Activated CD4-positive, alpha-beta T cell treated with anti-CD3 and anti-CD28 coated beads, Interleukin-2, Interleukin-4, amounts not matched to agents 100 ng/mL and 50 ng/mL, durations not matched to agents 16 hours and 8 hours (primary cell): ENCODE measurements around the gene CFTR.
"Not testable (repeated sequence)": the region's sequence is repeated elsewhere in the genome, so short reads cannot be mapped to it uniquely, and the experiment has no call there.

Experiments used
- DNase-seq: peaks from one replicate; pipeline ENCODE4 v3.0.0-alpha.2; 2020; ENCODE audit warnings: low spot score

Gene CFTR

DNA sequence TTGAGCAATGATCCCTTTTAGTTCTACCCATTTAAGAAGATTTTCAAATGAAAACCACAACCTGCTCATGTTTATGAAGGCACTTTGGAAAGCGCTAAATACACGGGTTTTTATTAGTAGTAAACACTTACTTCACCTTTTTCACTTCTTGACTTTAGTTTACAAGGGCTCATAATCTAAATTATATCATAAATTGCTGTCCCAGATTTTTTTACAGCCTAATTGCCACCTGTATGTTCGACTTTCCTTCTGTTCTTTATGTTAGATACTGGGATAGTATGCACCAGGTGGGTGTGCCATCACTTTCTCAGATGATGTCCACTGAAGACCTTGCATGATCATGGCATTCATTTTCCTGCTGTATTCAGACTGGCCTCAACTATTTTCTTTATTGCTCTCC, 22.5 kb downstream of the CFTR start:
- no peak for DNase-seq

DNA sequence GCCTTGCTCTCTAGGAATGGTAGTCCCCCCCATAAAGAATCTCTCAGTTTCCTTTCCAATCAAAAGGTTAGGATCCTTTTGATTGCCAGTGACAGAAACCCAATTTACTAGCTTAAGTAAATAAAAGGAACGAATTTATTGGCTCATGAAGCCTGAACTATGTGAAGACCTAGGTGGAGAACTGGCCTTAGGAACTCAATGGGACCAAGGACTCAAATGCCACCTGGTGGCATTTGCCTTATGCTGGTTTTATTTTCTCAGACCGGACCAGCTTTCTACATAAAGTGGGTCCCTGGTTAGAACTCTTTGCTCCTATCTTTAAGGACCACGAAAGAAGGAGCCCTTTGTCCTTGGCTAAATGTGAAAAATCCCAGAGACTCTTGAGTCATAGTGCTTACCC, 25.4 kb downstream of the CFTR start:
- DNase-seq = no peak

DNA sequence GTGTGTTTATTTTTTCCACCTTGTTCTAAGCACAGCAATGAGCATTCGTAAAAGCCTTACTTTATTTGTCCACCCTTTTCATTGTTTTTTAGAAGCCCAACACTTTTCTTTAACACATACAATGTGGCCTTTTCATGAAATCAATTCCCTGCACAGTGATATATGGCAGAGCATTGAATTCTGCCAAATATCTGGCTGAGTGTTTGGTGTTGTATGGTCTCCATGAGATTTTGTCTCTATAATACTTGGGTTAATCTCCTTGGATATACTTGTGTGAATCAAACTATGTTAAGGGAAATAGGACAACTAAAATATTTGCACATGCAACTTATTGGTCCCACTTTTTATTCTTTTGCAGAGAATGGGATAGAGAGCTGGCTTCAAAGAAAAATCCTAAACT, 28.9 kb downstream of the CFTR start:
- DNase-seq = no peak

DNA sequence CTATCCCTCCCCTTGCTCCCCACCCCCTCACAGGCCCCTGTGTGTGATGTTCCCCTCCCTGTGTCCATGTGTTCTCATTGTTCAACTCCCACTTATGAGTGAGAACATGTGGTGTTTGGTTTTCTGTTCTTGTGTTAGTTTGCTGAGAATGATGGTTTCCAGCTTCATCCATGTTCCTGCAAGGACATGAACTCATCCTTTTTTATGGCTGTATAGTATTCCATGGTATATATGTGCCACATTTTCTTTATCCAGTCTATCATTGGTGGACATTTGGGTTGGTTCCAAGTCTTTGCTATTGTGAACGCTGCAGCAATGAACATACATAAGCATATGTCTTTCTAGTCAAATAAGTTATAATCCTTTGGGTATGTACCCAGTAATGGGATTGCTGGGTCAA, 37.4 kb downstream of the CFTR start:
- not testable (repeated sequence) for DNase-seq

DNA sequence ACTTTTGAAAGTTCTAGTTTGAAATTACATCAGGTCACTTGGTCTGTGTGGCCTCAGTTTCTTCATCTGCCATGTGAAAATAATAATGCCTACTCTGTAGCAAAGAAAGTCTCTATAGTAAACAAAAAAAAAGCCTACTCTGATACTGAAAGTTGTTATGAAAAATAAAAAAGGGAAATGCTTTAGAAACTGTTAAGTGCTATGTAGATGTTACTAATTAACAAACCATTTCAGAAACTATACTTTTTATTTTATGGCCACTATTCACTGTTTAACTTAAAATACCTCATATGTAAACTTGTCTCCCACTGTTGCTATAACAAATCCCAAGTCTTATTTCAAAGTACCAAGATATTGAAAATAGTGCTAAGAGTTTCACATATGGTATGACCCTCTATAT, 50.6 kb downstream of the CFTR start:
- DNase-seq = no peak

DNA sequence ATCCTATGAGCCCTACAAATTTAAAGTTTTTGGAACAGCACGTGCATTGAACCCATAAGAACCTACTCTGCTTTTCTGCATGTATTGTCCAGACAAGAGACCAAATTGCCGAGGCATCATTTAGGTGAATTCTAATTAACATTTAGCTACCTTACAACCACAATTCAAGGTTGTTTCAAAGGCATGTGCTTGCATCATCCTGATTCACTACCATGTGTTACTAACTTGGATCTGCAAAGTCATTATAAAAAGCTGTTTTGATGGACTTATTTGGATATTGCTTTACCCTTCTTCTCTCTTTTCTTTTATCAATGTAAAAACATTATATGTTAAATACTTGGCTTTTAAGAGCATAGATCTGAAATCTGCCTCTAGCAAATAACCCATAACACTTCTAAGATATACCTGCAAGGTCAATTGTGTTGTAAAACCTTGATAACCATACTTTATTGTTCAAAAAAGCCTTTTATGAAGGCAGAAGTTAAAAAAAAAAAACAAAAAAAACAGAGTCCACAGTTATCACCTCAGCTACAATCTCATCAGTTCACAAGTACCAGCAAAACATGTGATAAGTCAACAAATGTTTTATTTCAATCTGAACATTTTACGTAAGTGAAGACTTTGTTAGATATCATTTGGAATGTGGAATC, 51.9 kb downstream of the CFTR start:
- no peak for DNase-seq

DNA sequence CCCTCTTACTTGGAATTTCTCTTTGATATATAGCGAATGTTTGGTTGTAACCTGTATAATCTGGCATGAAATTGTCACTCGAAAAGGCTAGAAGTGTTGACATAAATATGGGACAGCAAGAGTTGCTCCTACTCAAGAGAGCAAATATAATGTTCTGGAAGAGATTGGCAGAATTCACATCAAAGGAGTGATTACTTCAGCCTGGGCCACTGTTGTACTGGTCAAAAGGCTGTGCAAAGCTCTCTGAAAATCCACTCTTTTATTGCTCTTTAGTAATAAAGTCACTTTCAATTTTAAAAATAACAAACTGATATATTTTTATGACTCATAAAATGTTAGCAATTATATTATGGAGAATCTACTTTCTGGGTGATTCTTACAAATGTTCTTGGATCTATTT, 58.2 kb downstream of the CFTR start:
- no peak for DNase-seq

DNA sequence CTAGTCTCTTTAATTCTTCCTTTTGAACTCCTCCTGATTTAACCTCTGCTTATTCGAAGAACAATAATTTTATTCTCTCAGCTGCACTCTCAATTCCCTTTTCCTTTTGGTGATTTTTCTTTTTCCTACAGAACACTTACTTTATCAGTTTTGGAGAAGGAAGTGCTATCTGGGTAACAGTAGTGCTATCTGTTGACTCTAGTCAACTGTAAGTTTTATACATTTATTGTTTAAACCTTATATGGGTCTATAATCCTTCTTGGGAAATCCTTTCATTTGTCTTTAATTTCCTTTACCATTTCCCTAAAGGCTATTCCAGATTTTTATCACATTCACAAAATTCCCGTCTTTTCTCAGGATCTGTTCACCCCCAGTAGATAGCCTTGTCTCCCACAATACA, 64.2 kb downstream of the CFTR start:
- DNase-seq = no peak

DNA sequence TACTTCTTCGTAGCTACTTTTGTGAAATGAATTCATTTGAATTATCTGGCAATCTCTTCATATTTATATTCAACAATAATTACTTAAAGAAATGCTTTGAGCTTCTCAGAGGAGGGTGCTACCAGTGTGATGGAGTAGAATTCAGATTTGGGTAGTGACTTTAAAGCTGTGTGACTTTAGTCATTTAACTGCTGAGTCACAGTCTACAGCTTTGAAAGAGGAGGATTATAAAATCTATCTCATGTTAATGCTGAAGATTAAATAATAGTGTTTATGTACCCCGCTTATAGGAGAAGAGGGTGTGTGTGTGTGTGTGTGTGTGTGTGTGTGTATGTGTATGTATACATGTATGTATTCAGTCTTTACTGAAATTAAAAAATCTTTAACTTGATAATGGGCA, 68.2 kb downstream of the CFTR start:
- no peak for DNase-seq

DNA sequence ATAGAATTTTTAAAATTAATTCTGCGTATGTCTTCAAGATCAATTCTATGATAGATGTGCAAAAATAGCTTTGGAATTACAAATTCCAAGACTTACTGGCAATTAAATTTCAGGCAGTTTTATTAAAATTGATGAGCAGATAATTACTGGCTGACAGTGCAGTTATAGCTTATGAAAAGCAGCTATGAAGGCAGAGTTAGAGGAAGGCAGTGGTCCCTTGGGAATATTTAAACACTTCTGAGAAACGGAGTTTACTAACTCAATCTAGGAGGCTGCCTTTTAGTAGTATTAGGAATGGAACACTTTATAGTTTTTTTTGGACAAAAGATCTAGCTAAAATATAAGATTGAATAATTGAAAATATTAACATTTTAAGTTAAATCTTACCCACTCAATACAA, 70.8 kb downstream of the CFTR start:
- DNase-seq = no peak

DNA sequence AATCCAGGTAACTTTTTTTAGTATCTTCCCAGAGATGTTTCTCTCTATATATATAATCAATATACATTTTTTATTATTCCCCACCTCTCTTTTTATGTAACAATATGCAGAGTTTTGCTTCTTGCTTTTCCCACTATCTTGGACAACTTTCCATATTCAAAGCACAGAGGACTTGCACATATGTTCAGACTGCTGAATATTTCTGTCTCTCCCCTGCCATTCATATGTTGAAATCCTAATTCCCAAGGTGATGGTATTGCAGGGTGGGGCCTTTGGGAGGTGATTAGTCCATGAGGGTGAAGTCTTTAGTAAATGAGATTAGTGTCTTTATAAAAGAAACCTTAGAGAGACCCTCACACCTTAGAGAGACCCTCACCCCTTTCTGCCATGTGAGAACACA, 72.8 kb downstream of the CFTR start:
- DNase-seq = no peak

DNA sequence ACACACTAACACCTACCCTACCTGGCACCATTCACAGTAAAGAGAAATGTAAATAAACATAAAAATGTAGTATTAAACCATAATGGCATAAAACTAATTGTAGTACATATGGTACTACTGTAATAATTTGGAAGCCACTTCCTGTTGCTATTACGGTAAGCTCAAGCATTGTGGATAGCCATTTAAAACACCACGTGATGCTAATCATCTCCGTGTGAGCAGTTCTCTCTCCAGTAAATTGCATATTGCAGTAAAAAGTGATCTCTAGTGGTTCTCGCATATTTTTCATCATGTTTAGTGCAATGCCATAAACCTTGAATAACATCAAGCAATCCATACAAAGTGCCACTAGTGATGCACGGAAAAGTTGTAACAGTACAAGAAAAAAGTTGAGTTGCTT, 75.4 kb downstream of the CFTR start:
- DNase-seq = no peak

DNA sequence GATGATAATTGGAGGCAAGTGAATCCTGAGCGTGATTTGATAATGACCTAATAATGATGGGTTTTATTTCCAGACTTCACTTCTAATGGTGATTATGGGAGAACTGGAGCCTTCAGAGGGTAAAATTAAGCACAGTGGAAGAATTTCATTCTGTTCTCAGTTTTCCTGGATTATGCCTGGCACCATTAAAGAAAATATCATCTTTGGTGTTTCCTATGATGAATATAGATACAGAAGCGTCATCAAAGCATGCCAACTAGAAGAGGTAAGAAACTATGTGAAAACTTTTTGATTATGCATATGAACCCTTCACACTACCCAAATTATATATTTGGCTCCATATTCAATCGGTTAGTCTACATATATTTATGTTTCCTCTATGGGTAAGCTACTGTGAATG, 79.6 kb downstream of the CFTR start:
- no peak for DNase-seq

DNA sequence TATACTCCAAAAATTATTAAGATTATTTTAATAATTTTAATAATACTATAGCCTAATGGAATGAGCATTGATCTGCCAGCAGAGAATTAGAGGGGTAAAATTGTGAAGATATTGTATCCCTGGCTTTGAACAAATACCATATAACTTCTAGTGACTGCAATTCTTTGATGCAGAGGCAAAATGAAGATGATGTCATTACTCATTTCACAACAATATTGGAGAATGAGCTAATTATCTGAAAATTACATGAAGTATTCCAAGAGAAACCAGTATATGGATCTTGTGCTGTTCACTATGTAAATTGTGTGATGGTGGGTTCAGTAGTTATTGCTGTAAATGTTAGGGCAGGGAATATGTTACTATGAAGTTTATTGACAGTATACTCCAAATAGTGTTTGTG, 80.2 kb downstream of the CFTR start:
- DNase-seq = no peak

DNA sequence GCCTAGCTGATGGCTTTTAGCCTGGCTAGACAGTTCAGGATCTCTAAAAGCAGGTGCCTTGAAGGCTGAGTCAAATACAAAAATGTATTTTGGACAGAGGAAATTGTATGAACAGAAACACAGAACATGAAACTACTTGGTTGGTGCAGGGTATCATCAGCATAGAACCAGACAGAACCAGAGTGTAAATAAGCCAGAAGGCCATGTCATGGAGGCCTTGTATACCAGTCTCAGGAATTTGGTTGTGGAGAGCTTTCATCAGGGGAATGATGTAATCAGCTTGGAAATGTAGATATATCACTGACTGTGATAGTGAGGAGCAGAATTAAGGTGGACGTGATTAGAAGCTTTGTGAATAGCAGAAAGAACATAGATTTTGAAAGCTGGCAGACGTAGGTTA, 82.9 kb downstream of the CFTR start:
- no peak for DNase-seq

DNA sequence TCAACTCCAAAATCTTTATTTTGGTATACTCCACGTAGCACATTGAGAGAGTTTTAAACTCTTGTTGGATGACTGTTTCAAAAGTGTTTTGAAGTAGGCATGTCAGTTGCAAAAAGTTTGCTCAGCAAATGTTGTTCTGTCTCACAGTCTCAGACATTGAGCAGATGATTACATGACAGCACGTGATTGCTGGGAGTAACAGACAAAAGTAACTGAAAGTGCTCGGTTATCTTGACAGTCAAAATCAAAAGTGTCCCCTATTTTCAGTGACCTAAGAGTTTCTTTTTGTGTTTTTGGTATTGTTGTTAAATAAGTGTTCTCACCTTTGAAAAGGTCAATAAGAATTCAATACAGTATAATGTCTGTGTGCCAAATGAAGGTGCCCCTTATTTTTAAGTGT, 84.3 kb downstream of the CFTR start:
- no peak for DNase-seq

DNA sequence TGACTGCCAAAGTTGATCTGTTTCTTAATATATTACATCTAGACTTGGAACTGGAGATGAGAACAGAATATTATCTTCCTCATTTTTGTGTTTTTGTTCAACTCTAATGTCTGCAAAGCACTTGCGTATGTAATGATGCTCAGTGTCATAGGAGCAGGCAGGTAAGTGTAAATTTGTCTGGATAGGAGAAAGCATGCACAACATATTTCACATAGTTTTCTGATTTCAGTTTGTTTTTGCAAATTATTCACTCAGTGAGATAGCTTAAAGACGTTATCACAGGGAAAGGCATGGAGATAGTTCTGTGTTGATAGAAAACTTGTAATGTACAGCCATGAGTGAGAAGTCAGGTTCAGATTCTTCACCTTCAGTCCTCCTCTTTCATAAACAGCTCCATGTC, 84.8 kb downstream of the CFTR start:
- no peak for DNase-seq

DNA sequence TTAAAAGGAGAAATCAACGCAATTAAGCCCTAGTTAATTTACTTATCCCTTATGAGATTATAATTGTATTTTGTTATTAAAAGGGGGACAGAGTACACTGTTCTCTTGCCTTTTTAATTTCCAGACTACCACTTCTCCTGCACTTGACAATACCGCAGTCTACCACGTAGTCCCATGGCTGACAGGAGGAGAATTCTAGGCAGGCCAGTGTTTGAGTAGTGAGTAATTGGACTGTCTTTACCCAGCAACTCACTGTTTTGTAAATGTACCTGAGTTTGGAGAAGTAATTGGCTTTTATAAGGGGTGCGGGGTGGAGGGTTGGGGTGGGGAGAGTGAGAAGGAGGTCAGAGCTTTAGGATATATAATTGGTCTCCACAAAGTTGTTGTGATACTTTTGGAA, 85.4 kb downstream of the CFTR start:
- no peak for DNase-seq

DNA sequence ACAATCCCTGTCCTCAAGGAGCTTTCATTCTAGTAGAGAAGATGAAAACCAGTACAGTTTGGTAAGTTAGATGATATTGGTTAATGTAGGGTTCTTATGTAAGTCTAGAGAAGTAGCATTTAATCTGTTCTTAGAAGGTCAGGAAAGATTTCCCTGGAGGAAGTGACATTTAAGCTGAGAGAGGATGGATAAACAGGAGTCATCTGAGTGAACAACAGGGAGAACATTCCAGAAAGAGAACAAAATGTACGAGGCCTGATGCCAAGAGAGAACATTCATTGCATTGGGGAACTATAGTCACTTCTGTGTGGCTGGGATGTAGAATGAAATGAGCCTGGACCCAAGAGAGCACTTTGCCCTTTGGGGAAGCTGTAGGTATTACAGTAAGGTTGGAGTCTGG, 88.0 kb downstream of the CFTR start:
- DNase-seq = no peak

DNA sequence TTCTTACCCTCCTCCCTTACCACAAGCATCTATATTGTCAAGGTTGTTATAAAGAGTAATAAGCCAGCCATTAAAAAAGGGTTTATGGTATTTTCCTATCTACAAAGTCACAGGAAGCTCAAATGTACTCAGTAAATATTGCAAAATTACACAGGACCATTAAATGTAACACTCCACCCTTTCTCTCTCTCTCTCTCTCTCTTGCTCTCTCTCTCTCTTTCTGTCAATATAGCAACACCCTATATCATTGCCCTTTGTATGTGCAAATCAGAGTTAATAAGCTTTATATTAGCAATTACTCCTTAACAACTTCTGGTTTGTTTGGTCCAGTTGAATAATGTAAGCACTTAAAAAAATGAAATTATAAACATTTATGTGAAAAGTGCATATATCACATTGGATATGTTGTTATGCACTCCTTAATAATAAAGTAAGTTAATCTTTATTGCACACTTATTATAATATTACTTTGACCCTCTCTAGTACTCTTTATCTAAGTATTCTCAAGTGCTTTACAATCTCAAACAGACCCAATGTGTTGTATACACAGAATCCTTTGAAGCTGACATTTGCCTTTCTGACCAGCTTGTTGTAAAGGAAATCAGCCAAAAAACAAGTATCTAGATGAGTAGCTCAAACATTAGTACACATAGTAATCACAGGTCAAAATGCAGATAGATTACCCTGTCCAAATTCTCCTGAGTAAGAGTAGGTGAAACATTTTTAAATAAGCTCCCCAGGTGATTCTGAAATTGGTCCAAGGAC, 93.2 kb downstream of the CFTR start:
- no peak for DNase-seq

DNA sequence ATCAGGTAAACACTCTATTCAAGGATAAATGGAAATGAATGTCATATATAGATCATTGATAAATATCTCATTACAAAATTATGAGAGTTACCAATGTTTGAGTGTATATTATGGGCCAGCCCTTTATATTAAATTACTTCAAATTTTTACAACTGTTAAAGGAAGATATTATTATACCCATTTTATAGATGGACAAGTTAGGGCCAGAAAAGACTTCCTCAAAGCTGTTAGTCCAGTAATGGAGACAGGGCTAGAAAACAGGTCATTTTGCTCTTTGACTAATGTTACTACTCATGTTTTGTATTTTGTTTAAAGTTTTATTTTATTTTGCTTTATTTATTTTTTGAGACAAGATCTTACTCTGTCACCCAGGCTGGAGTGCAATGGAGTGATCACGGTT, 101.6 kb downstream of the CFTR start:
- no peak for DNase-seq

DNA sequence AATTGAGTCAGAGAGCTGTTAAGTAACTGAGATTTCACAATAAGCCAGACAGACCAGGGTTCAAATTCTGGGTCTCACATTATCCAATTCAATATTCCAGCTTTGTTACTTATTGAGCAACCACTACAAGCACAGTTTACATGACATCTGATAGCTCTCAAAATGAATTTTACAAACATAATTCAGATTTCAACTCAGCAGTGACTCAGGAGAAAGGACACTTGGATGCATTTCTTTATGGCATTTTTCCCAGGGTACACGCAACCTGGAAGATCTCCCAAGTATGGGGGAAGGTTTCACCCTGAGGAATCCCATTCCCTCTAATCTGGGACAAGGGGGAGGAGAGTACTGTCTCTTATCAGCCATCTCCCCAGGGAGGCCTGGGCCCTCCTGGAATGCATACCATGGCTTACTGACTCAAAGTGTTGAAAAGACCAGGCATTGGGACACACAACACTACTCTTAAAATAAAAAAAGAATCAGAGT, 102.4 kb downstream of the CFTR start:
- no peak for DNase-seq

DNA sequence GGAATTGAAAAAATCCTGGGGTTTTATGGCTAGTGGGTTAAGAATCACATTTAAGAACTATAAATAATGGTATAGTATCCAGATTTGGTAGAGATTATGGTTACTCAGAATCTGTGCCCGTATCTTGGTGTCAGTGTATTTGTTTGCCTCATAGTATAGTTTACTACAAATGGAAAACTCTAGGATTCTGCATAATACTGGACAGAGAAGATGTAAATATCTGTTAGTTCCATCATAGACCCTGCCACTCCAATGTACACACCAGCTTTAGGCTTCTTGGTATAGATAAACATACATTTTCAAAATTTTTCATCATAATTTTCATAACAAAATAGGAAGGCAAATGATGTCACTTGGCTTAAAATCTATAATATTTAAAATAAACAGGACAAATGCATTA, 108.1 kb downstream of the CFTR start:
- no peak for DNase-seq

DNA sequence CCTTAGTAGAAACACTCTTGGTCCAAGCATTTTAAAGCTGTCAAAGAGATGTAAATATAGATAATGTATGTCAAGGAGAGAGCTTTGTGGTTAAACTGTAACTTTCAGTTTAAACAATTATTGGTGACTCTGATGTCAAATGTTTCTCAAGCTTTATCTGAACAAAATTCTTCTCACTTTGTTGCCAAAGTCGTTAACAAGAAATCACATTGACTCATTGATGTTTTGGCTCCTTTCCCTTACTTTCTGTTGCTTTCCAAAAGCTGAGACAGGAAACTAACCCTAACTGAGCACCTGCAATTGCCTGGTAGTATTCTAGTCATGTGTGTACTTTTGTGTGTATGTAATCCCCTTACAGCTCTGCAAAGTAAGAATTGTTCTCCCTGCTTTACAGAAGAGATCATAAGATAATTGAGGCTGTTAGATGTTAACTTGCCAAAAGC, 108.5 kb downstream of the CFTR start:
- DNase-seq = peak; percentile 62
